ENCODE data around the gene KLHL29. TPM values are rescaled to one million over a fixed set of nuclear protein-coding genes. Genes with fewer than 3 reads are reported as not detected.

KLHL29 gene
- total RNA-seq, 1 experiment from 2014 or later: 3.8 TPM

DNA sequence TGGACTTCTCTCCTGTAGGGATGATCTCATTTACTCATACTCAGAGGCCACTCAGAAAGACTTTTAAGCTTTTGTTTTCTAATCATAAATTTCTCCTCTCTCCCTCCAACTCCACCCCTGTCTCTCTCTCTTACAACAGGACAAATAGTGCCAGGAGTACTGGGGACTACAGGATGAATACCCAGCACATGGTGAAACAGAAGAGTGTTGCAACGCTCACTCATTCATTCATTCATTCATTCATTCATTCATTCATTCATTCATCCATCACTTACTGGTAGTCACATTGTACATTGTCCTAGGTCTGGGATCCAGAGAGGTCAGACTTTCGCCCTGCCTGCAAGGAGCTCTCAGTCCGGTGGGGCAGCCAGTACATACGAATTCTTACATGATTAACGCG is 97.6 kb downstream of the KLHL29 start:
- Histone ChIP-seq H3K79me2 (ENCODE audit: low read length) (no peaks in the 10 kb centered on the region), H3K9me3 (ENCODE audit: low read length) (no peaks in the 10 kb centered on the region), H4K20me1 (ENCODE audit: insufficient read depth, low read depth, low read length) (peaks cover 19% of the 10 kb centered on the region; the same call in 1 of the 2 replicates), H3K4me3 (ENCODE audit: low read length) (no peak overlapping the region), H3K9ac (ENCODE audit: low read length) (no peak overlapping the region), H3K27me3 (ENCODE audit: low read length) (no peaks in the 10 kb centered on the region), H3K9me2 (replicated peaks; ENCODE audit: insufficient read depth, low read length) (no peaks in the 10 kb centered on the region), H3K4me1 (ENCODE audit: low read length) (no peaks in the 10 kb centered on the region), H3K36me3 (ENCODE audit: insufficient read depth, low read length) (no peaks in the 10 kb centered on the region), H3K27ac (ENCODE audit: low read length) (no peak overlapping the region), H3K4me2 (ENCODE audit: low read depth, low read length, poor library complexity, severe bottlenecking) (no peak overlapping the region), H2AFZ (ENCODE audit: low read length) (no peak overlapping the region)
- DNase-seq: no peak

DNA sequence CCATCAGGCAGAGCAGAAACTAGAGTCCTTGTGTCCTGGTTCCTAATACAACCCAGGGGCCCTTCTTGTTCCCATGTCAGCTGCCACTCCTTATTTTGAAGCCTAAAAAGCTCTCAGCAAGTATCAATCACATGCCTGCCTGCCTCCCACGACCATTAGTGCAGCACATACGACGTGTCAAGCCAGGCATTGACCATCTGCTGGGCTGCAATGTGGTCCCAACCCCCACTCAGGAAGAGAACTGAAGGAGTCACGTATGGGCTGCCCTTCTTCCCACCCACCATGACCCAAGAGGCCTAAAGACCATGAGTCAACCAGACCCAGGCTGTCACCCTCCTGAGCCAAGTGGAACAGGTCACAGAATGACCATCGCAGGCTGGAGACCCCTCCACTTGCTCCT is 98.8 kb downstream of the KLHL29 start:
- Histone ChIP-seq H3K27ac (ENCODE audit: low read length) (no peak overlapping the region), H3K4me3 (ENCODE audit: low read length) (no peak overlapping the region), H3K9ac (ENCODE audit: low read length) (no peak overlapping the region), H3K4me1 (ENCODE audit: low read length) (no peaks in the 10 kb centered on the region), H3K9me2 (replicated peaks; ENCODE audit: insufficient read depth, low read length) (no peaks in the 10 kb centered on the region), H4K20me1 (ENCODE audit: insufficient read depth, low read depth, low read length) (peaks cover 20% of the 10 kb centered on the region; the same call in 1 of the 2 replicates), H3K27me3 (ENCODE audit: low read length) (no peaks in the 10 kb centered on the region), H3K79me2 (ENCODE audit: low read length) (no peaks in the 10 kb centered on the region), H3K9me3 (ENCODE audit: low read length) (no peaks in the 10 kb centered on the region), H2AFZ (ENCODE audit: low read length) (no peak overlapping the region), H3K36me3 (ENCODE audit: insufficient read depth, low read length) (no peaks in the 10 kb centered on the region), H3K4me2 (ENCODE audit: low read depth, low read length, poor library complexity, severe bottlenecking) (no peak overlapping the region)
- no peak for DNase-seq

DNA sequence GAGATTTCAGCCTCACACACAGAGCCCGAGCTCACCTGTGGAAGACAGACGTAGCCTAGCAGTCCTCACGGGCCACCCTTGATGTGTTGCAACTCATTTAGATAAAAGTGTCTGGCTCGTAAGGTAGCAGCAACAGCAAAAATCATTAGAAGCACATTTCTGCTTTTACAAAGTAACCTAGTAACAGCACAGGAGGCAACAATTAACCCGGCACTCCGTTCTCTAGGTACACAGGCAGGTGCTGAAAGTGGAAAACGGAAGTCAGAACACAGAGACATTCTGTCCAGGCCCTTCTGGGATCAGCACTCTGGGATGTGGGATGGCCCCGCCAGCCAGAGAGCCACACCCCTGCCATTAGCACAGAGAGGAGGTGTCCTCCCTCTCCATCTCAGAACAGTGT is 99.3 kb downstream of the KLHL29 start:
- no peaks in the 10 kb centered on the region for H3K27me3 ChIP-seq (ENCODE audit: low read length)
- no peaks in the 10 kb centered on the region for H3K9me2 ChIP-seq (replicated peaks; ENCODE audit: insufficient read depth, low read length)
- H3K4me2 ChIP-seq (ENCODE audit: low read depth, low read length, poor library complexity, severe bottlenecking): no peak overlapping the region
- no peak overlapping the region for H2AFZ ChIP-seq (ENCODE audit: low read length)
- DNase-seq: no peak
- no peak overlapping the region for H3K4me3 ChIP-seq (ENCODE audit: low read length)
- no peaks in the 10 kb centered on the region for H3K9me3 ChIP-seq (ENCODE audit: low read length)
- H3K9ac ChIP-seq (ENCODE audit: low read length): no peak overlapping the region
- H3K79me2 ChIP-seq (ENCODE audit: low read length): no peaks in the 10 kb centered on the region
- no peaks in the 10 kb centered on the region for H3K4me1 ChIP-seq (ENCODE audit: low read length)
- no peak overlapping the region for H3K27ac ChIP-seq (ENCODE audit: low read length)
- no peaks in the 10 kb centered on the region for H3K36me3 ChIP-seq (ENCODE audit: insufficient read depth, low read length)
- H4K20me1 ChIP-seq (ENCODE audit: insufficient read depth, low read depth, low read length): peaks cover 20% of the 10 kb centered on the region; the same call in 1 of the 2 replicates

DNA sequence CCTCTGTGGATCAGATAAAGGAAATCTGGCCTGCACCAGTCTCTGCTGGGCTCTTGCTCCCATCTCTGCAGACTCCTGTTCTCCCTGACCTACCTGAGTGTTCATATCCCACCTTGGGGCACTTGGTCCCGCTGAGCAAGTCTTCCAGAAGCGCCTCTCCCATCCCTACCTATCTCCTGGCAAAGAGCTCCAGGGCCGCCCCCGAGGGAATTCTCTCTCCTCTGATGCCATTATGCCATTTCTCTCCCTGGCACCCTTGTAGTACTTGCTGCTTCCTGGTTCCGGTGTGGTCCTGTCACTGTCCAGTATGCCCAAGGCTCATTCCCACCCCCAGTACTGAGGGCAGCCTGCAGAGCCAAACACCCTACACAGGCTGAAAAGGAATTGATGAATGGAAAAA is 99.8 kb downstream of the KLHL29 start:
- no peak overlapping the region for H3K27ac ChIP-seq (ENCODE audit: low read length)
- no peaks in the 10 kb centered on the region for H3K4me1 ChIP-seq (ENCODE audit: low read length)
- no peaks in the 10 kb centered on the region for H3K9me2 ChIP-seq (replicated peaks; ENCODE audit: insufficient read depth, low read length)
- H3K9ac ChIP-seq (ENCODE audit: low read length): no peak overlapping the region
- peaks cover 20% of the 10 kb centered on the region; the same call in 1 of the 2 replicates for H4K20me1 ChIP-seq (ENCODE audit: insufficient read depth, low read depth, low read length)
- no peaks in the 10 kb centered on the region for H3K79me2 ChIP-seq (ENCODE audit: low read length)
- no peaks in the 10 kb centered on the region for H3K9me3 ChIP-seq (ENCODE audit: low read length)
- no peaks in the 10 kb centered on the region for H3K36me3 ChIP-seq (ENCODE audit: insufficient read depth, low read length)
- H2AFZ ChIP-seq (ENCODE audit: low read length): no peak overlapping the region
- no peak overlapping the region for H3K4me3 ChIP-seq (ENCODE audit: low read length)
- H3K27me3 ChIP-seq (ENCODE audit: low read length): no peaks in the 10 kb centered on the region
- no peak for DNase-seq
- no peak overlapping the region for H3K4me2 ChIP-seq (ENCODE audit: low read depth, low read length, poor library complexity, severe bottlenecking)

DNA sequence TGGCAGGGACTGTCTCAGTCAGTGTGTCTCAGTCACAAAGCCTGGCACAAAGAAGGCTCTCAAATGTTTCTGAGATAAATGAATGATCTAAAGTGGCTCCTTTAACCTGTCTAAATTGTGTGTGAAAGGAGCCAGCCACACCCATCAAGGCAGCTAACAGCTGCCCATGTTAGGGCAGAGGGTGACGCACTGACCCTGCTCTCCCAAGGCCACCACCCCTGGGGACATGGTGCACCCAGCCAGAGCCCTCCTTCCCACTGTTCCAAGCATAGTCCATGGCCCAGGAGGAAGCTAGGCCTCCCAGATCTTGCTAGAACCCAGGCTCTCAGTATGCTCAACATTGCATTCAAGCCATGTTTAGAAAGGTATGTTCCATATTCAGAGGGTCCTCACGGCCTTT is 100.3 kb downstream of the KLHL29 start:
- no peak overlapping the region for H3K4me3 ChIP-seq (ENCODE audit: low read length)
- peaks cover 20% of the 10 kb centered on the region; the same call in 1 of the 2 replicates for H4K20me1 ChIP-seq (ENCODE audit: insufficient read depth, low read depth, low read length)
- no peaks in the 10 kb centered on the region for H3K36me3 ChIP-seq (ENCODE audit: insufficient read depth, low read length)
- no peaks in the 10 kb centered on the region for H3K9me2 ChIP-seq (replicated peaks; ENCODE audit: insufficient read depth, low read length)
- H3K4me2 ChIP-seq (ENCODE audit: low read depth, low read length, poor library complexity, severe bottlenecking): no peak overlapping the region
- no peaks in the 10 kb centered on the region for H3K27me3 ChIP-seq (ENCODE audit: low read length)
- H3K9ac ChIP-seq (ENCODE audit: low read length): no peak overlapping the region
- H3K9me3 ChIP-seq (ENCODE audit: low read length): no peaks in the 10 kb centered on the region
- no peaks in the 10 kb centered on the region for H3K4me1 ChIP-seq (ENCODE audit: low read length)
- H3K27ac ChIP-seq (ENCODE audit: low read length): no peak overlapping the region
- H3K79me2 ChIP-seq (ENCODE audit: low read length): no peaks in the 10 kb centered on the region
- H2AFZ ChIP-seq (ENCODE audit: low read length): no peak overlapping the region
- no peak for DNase-seq

DNA sequence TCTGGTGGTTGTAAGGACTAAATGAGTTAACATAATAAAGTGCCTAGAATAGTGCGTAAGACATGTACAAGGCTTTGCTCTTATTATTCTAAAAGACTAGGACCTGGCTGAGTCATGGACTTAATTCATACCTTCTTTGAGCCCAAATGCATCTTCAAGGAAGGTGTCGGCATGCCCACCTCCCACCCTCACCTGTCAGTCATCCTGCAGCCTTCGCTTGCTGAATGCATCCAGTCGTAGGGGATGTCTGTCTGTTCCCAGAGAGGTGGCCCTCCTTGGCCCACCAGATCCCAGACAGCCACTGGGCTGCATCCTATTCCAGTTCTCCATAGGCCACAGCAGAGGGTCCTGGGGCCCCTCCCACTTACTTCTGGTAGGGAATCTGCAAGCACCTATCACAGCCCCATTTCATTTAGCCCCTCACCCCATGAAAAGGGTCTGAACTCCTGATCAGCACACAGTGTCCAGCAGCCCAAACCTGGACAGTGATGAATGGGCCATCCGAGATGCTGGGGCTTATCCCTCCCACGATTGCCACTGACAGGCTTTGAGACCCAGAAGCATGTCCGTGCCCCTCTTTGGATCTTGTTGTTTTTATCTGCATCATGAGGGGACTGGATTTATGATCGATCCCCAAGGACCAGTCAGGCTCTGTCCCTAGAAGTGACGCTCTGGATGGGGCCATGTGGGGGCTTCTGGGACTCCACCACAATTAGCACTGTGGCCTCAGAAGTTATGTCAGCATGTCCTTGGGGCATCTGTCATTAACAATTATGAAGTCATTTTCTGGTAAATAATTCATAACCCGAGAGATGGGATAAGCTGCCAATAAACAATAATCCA is 101.1 kb downstream of the KLHL29 start:
- no peaks in the 10 kb centered on the region for H3K36me3 ChIP-seq (ENCODE audit: insufficient read depth, low read length)
- H3K27ac ChIP-seq (ENCODE audit: low read length): no peak overlapping the region
- peaks cover 22% of the 10 kb centered on the region; the same call in 1 of the 2 replicates for H4K20me1 ChIP-seq (ENCODE audit: insufficient read depth, low read depth, low read length)
- H3K27me3 ChIP-seq (ENCODE audit: low read length): no peaks in the 10 kb centered on the region
- H3K79me2 ChIP-seq (ENCODE audit: low read length): no peaks in the 10 kb centered on the region
- H3K4me2 ChIP-seq (ENCODE audit: low read depth, low read length, poor library complexity, severe bottlenecking): no peak overlapping the region
- H3K4me3 ChIP-seq (ENCODE audit: low read length): no peak overlapping the region
- no peak for DNase-seq
- H3K9me3 ChIP-seq (ENCODE audit: low read length): no peaks in the 10 kb centered on the region
- H3K9me2 ChIP-seq (replicated peaks; ENCODE audit: insufficient read depth, low read length): no peaks in the 10 kb centered on the region
- no peak overlapping the region for H2AFZ ChIP-seq (ENCODE audit: low read length)
- H3K4me1 ChIP-seq (ENCODE audit: low read length): no peaks in the 10 kb centered on the region
- no peak overlapping the region for H3K9ac ChIP-seq (ENCODE audit: low read length)

DNA sequence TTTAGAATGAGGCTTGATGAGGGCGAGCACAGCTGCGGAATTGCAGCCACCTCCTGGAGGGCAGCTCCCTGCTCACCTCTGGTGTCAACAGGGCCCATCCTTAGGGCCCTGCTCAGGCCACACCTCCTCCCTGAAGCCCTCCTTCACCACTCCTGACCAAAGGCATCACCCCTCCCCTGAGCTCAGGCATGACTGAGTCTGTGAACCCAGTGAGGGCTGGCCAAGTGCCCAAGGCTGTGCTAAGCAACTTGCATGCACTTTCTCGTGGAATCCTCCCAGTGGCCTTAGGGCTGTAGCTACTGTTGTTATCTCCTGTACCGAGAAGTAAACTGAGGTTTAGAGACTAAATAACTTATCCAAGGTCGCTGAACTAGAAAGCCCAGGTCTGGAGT is 101.7 kb downstream of the KLHL29 start:
- Histone ChIP-seq H3K27ac (ENCODE audit: low read length) (no peak overlapping the region), H3K79me2 (ENCODE audit: low read length) (no peaks in the 10 kb centered on the region), H4K20me1 (ENCODE audit: insufficient read depth, low read depth, low read length) (peaks cover 28% of the 10 kb centered on the region), H3K4me3 (ENCODE audit: low read length) (no peak overlapping the region), H3K36me3 (ENCODE audit: insufficient read depth, low read length) (no peaks in the 10 kb centered on the region), H3K9me2 (replicated peaks; ENCODE audit: insufficient read depth, low read length) (no peaks in the 10 kb centered on the region), H3K9me3 (ENCODE audit: low read length) (no peaks in the 10 kb centered on the region), H3K4me1 (ENCODE audit: low read length) (no peaks in the 10 kb centered on the region), H2AFZ (ENCODE audit: low read length) (no peak overlapping the region), H3K9ac (ENCODE audit: low read length) (no peak overlapping the region), H3K27me3 (ENCODE audit: low read length) (no peaks in the 10 kb centered on the region), H3K4me2 (ENCODE audit: low read depth, low read length, poor library complexity, severe bottlenecking) (no peak overlapping the region)
- DNase-seq: no peak

DNA sequence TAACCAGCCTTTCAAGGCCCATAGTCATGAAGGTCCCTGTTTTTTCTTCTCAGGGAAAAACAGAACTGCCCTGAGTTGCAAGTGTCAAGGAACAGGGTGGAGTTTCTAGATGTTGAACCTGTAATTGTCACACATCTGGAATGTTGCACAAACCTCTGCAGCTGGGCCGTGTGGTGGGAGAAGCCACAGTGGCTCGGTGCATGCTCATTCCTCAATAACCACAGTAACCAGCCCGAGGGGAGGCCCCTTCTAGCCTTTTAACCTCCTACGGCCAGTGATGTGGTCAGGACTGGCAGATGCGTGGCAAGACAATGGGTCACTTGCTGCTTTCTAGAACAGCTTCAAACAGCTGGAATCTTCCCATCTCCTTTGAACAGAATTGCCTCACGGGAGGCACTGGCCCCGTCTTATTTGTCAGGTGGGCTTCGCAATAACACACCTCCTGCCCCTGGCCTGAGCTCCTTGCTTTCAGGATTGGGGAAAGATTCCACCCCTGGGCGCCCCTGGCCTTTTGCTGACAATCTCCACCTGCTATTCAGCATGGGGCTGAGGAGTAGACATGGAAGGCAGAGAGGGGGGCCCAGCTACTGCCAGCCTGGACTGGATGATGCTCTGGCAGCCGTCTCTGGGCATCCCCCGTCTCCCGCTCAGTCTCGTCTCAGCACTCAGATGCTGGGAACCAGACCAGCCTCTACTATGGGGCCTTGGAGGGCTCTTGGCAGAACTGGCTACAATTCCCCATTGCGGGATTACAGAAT is 102.9 kb downstream of the KLHL29 start:
- Histone ChIP-seq H3K9me3 (ENCODE audit: low read length) (no peaks in the 10 kb centered on the region), H3K4me3 (ENCODE audit: low read length) (no peak overlapping the region), H2AFZ (ENCODE audit: low read length) (no peak overlapping the region), H3K27me3 (ENCODE audit: low read length) (no peaks in the 10 kb centered on the region), H3K27ac (ENCODE audit: low read length) (no peak overlapping the region), H4K20me1 (ENCODE audit: insufficient read depth, low read depth, low read length) (peaks cover 33% of the 10 kb centered on the region), H3K79me2 (ENCODE audit: low read length) (no peaks in the 10 kb centered on the region), H3K9ac (ENCODE audit: low read length) (no peak overlapping the region), H3K9me2 (replicated peaks; ENCODE audit: insufficient read depth, low read length) (no peaks in the 10 kb centered on the region), H3K36me3 (ENCODE audit: insufficient read depth, low read length) (no peaks in the 10 kb centered on the region), H3K4me2 (ENCODE audit: low read depth, low read length, poor library complexity, severe bottlenecking) (no peak overlapping the region), H3K4me1 (ENCODE audit: low read length) (no peaks in the 10 kb centered on the region)
- no peak for DNase-seq
